ENCODE measurements around the gene DUSP28. TPM values are rescaled to one million over a fixed set of nuclear protein-coding genes. Genes with fewer than 3 reads are reported as not detected.

DUSP28 gene
- total RNA-seq (2021): 10.9 and 11.5 TPM in 2 replicates
- Bru-seq, nascent RNA: percentile 85 among the genes with signal in this experiment
- percentile 74 among the genes with signal in this experiment for BruChase-seq, experiment 1, labeled RNA remaining after a 2-hour chase
- percentile 74 among the genes with signal in this experiment for BruChase-seq, experiment 2, labeled RNA remaining after a 6-hour chase
- long read RNA-seq, transcript DUSP28-201 (3 exons, 1,555 nt): major isoform, 8 of 16 reads
- long read RNA-seq, transcript DUSP28-202 (2 exons, 3,461 nt): minor isoform, 7 of 16 reads
- long read RNA-seq, partial matches to known transcripts: 0 of 16 reads
- long read RNA-seq, other reads (novel, unspliced or antisense): 1 of 16 reads

- peaks cover 79% of the 10 kb centered on the region for H3K79me2 ChIP-seq (ENCODE audit: low read depth)
Measured at GRCh38 chr2:240560084-240560479, at the start of gene DUSP28. DUSP28 (plus strand) TSS chr2:240560357; CDS start chr2:240560685, 328 bp downstream.

GRCh38 chr2:240510513-240511210 is 49.5 kb upstream of the DUSP28 start:
- peaks cover 21% of the 10 kb centered on the region for H4K20me1 ChIP-seq (ENCODE audit: insufficient read depth)
- H3K79me2 ChIP-seq (ENCODE audit: low read depth): no peaks in the 10 kb centered on the region
- H3K9me3 ChIP-seq (ENCODE audit: insufficient read depth, low read depth): no peaks in the 10 kb centered on the region
- no peak overlapping the region for H3K27ac ChIP-seq
- intact Hi-C loops (cut with micrococcal nuclease; ENCODE audit: unreplicated experiment): loop anchor here (5.0 to 10.0 kb wide), 2 partner anchors 57 to 194 kb away; partner anchors contain the start of gene RNPEPL1
- CTCF ChIA-PET: no interaction called here
- H3K4me1 ChIP-seq (replicated peaks; ENCODE audit: insufficient read depth): no peaks in the 10 kb centered on the region
- DNase-seq: no peak
- no peak overlapping the region for H3K4me3 ChIP-seq
- H3F3A ChIP-seq (ENCODE audit: insufficient read depth, low read depth): peaks cover 17% of the 10 kb centered on the region; the same call in 1 of the 2 replicates
- no peak overlapping the region for H3K4me2 ChIP-seq
- BruUV-seq (replicated peaks): no TSS peak
- H2AFZ ChIP-seq: no peak overlapping the region
- H3K9me2 ChIP-seq (ENCODE audit: insufficient read depth): no peaks in the 10 kb centered on the region
- peaks cover 6% of the 10 kb centered on the region; the same call in 1 of the 2 replicates for H3K36me3 ChIP-seq (ENCODE audit: low read depth)
- no peak for TF ChIP-seq EZH2 (IDR thresholded peaks at IDR 0.05; ENCODE audit: low read depth)
- TF ChIP-seq CTCF (conservative IDR thresholded peaks at IDR 0.05): no peak
- POLR2A ChIA-PET (ENCODE audit: unreplicated experiment): no interaction called here
- H3K27me3 ChIP-seq (ENCODE audit: insufficient read depth, low read depth): no peaks in the 10 kb centered on the region

More at GRCh38 chr2:240560084-240560479, at the start of gene DUSP28:
- Histone ChIP-seq H3K27ac (peak within 1 kb of the TSS; percentile 95), H3K4me1 (replicated peaks; ENCODE audit: insufficient read depth) (peaks cover 49% of the 10 kb centered on the region), H3K4me3 (peak within 1 kb of the TSS; percentile 75), H3K9me2 (ENCODE audit: insufficient read depth) (no peaks in the 10 kb centered on the region), H3K4me2 (peak within 1 kb of the TSS; percentile 90), H3K36me3 (ENCODE audit: low read depth) (peaks cover 18% of the 10 kb centered on the region), H4K20me1 (ENCODE audit: insufficient read depth) (peaks cover 37% of the 10 kb centered on the region), H3K27me3 (ENCODE audit: insufficient read depth, low read depth) (no peaks in the 10 kb centered on the region), H3K9me3 (ENCODE audit: insufficient read depth, low read depth) (no peaks in the 10 kb centered on the region), H3F3A (ENCODE audit: insufficient read depth, low read depth) (peaks cover 36% of the 10 kb centered on the region), H2AFZ (peak within 1 kb of the TSS; percentile 73; the same call in 1 of the 2 replicates)
- CTCF ChIA-PET: interaction anchor here (2.4 kb wide), 1 partner anchor 46 kb away, joined by 10 read pairs; no protein-coding TSS in a partner anchor
- no TSS peak for BruUV-seq (replicated peaks)
- TF ChIP-seq CTCF (conservative IDR thresholded peaks at IDR 0.05): no peak
- intact Hi-C loops (cut with micrococcal nuclease; ENCODE audit: unreplicated experiment): loop anchor here (2.0 to 10.0 kb wide), 3 partner anchors 327 to 495 kb away; no protein-coding TSS in a partner anchor
- POLR2A ChIA-PET (ENCODE audit: unreplicated experiment): interaction anchor here (0.6 to 1.5 kb wide), 2 partner anchors 26 to 27 kb away, joined by 4 to 17 read pairs; partner anchors contain the start of gene CAPN10
- peak; percentile 78 to 96 for DNase-seq

- BruUV-seq (replicated peaks): no TSS peak
- no peaks in the 10 kb centered on the region for H3K9me3 ChIP-seq (ENCODE audit: insufficient read depth, low read depth)
- no peak overlapping the region for H2AFZ ChIP-seq
- H3K4me2 ChIP-seq: no peak overlapping the region
- H3K79me2 ChIP-seq (ENCODE audit: low read depth): no peaks in the 10 kb centered on the region
- H4K20me1 ChIP-seq (ENCODE audit: insufficient read depth): peaks cover 21% of the 10 kb centered on the region
- TF ChIP-seq EZH2 (IDR thresholded peaks at IDR 0.05; ENCODE audit: low read depth) (no peak), CTCF (conservative IDR thresholded peaks at IDR 0.05) (no peak)
- H3K9me2 ChIP-seq (ENCODE audit: insufficient read depth): no peaks in the 10 kb centered on the region
- H3K27ac ChIP-seq: no peak overlapping the region
- H3K4me1 ChIP-seq (replicated peaks; ENCODE audit: insufficient read depth): no peaks in the 10 kb centered on the region
- intact Hi-C loops (cut with micrococcal nuclease; ENCODE audit: unreplicated experiment): loop anchor here (5.0 to 10.0 kb wide), 2 partner anchors 56 to 193 kb away; partner anchors contain the start of gene RNPEPL1
- no peak overlapping the region for H3K4me3 ChIP-seq
- peaks cover 19% of the 10 kb centered on the region; the same call in 1 of the 2 replicates for H3F3A ChIP-seq (ENCODE audit: insufficient read depth, low read depth)
- H3K36me3 ChIP-seq (ENCODE audit: low read depth): peaks cover 6% of the 10 kb centered on the region; the same call in 1 of the 2 replicates
- H3K27me3 ChIP-seq (ENCODE audit: insufficient read depth, low read depth): no peaks in the 10 kb centered on the region
- no peak for DNase-seq
- CTCF ChIA-PET: no interaction called here
- POLR2A ChIA-PET (ENCODE audit: unreplicated experiment): no interaction called here
Measured at GRCh38 chr2:240511351-240512108, 48.6 kb upstream of the DUSP28 start.
